HepG2 (cell line): Measurements from ENCODE around the gene COL4A2. TPM values are rescaled to one million over a fixed set of nuclear protein-coding genes. Genes with fewer than 3 reads are reported as not detected.

Experiments
- ASH2L ChIP-seq: fragments of 300-600, 200-600 bp; sonication (generic); IDR thresholded peaks from 2 replicates; pipeline ENCODE4 v1.7.0; 2017; ENCODE audit warnings: low read depth, mild to moderate bottlenecking, moderate library complexity, mixed read lengths, low read length; ENCODE audit not compliant: insufficient read length
- GABPB1 ChIP-seq: IDR thresholded peaks from 2 replicates; pipeline ENCODE4 v1.6.1; 2016; ENCODE audit warnings: mild to moderate bottlenecking, missing genetic modification reagents, moderate library complexity, missing compliant biosample characterization
- GATAD2A ChIP-seq: IDR thresholded peaks from 2 replicates; pipeline ENCODE4 v1.6.1; 2016
- PATZ1 ChIP-seq: sonication (generic); formaldehyde crosslinking; IDR thresholded peaks from 2 replicates; pipeline ENCODE4 v1.4.0; 2020; ENCODE audit warnings: missing genetic modification reagents
- RARA ChIP-seq: IDR thresholded peaks from 2 replicates; pipeline ENCODE4 v1.6.1; 2016; ENCODE audit warnings: missing genetic modification reagents, missing compliant biosample characterization
- REXO4 ChIP-seq: sonication (generic); formaldehyde crosslinking; IDR thresholded peaks from 2 replicates; pipeline ENCODE4 v1.8.0; 2022; ENCODE audit warnings: missing genetic modification reagents, mild to moderate bottlenecking, borderline replicate concordance
- SP5 ChIP-seq: IDR thresholded peaks from 2 replicates; pipeline ENCODE4 v1.6.1; 2016; ENCODE audit warnings: low read depth, borderline replicate concordance
- YY1 ChIP-seq: IDR thresholded peaks from 2 replicates; pipeline ENCODE4 v1.6.1; 2011; ENCODE audit warnings: low read length, low read depth, moderate library complexity, mild to moderate bottlenecking; ENCODE audit not compliant: insufficient read depth, insufficient replicate concordance
- ZBTB38 ChIP-seq: sonication (generic); formaldehyde crosslinking; IDR thresholded peaks from 2 replicates; pipeline ENCODE4 v1.5.1; 2020; ENCODE audit warnings: mild to moderate bottlenecking, missing genetic modification reagents
- ZBTB40 ChIP-seq, 2 experiments: fragments of 450-650 bp in 1 of 2; sonication (generic) in 1 of 2; formaldehyde crosslinking in 1 of 2; IDR thresholded peaks; 2 replicates each; pipeline versions ENCODE4 v1.6.1 to v1.8.0; 2016 to 2022; ENCODE audit warnings: antibody characterized with exemption in 1 of 2, mild to moderate bottlenecking in 1 of 2, missing genetic modification reagents in 1 of 2
- ZNF225 ChIP-seq: sonication (generic); formaldehyde crosslinking; IDR thresholded peaks from 2 replicates; pipeline ENCODE4 v1.4.0; 2020; ENCODE audit warnings: mild to moderate bottlenecking, missing genetic modification reagents
- ZNF343 ChIP-seq: sonication (generic); formaldehyde crosslinking; IDR thresholded peaks from 2 replicates; pipeline ENCODE4 v1.4.0; 2020; ENCODE audit warnings: mild to moderate bottlenecking, missing genetic modification reagents
- ZNF558 ChIP-seq: sonication (generic); formaldehyde crosslinking; IDR thresholded peaks from 2 replicates; pipeline ENCODE4 v1.9.0; 2022; ENCODE audit warnings: mild to moderate bottlenecking, missing genetic modification reagents, borderline replicate concordance
- ZNF709 ChIP-seq: sonication (generic); formaldehyde crosslinking; IDR thresholded peaks from 2 replicates; pipeline ENCODE4 v1.5.0; 2020; ENCODE audit warnings: mild to moderate bottlenecking, missing genetic modification reagents
- polyA plus RNA-seq, 8 experiments: library from polyadenylated mRNA; depleted of rRNA in 3 of 8; stranded (reverse) in 7 of 8; unstranded in 1 of 8; fragments of >200 nt; fragmentation: Illumina TruSeq in 4 of 8; extraction: Trizol in 4 of 8; gene quantifications; 2 replicates each; pipeline versions ENCODE4 v1.2.1 to v1.2.3, GENCODE V29; 2011 to 2016; ENCODE audit warnings: low read depth in 4 of 8, missing spikeins in 1 of 8, mixed read lengths in 1 of 8; ENCODE audit not compliant: insufficient read depth in 1 of 8
- total RNA-seq, 5 experiments: library from RNA; depleted of rRNA; stranded (reverse); fragments of >200 nt; fragmentation: Illumina TruSeq; extraction: Trizol; gene quantifications; 2 replicates each; pipeline ENCODE4 v1.2.3, GENCODE V29; 2016; ENCODE audit warnings: low read depth in 1 of 5
- TF ChIP-seq, protein P1 (sequence below): sonication (generic); formaldehyde crosslinking; conservative IDR thresholded peaks from 2 replicates; pipeline ENCODE4 v1.5.0; 2020; ENCODE audit warnings: missing genetic modification reagents

The COL4A2 gene
- total and polyA plus RNA-seq, 2 of the 13 experiments (the other 11 are each of a cell fraction or from before 2014, with no cell fraction given): 0.22 to 1.9 TPM

- TF ChIP-seq PATZ1 (CRISPR knock-in tag) (0 out of 2 replicates have a peak, but pooled peaks have one; percentile 13), ZNF558 (CRISPR knock-in tag) (no peak), ZBTB40 (IDR thresholded peaks at IDR 0.05) (no peak), ZBTB40 (CRISPR knock-in tag; IDR thresholded peaks at IDR 0.05) (no peak), GABPB1 (peak; percentile 14; the same call in 1 of the 2 replicates), YY1 (no peak), ZNF343 (CRISPR knock-in tag) (no peak), GATAD2A (peak; percentile 26; the same call in 1 of the 2 replicates), SP5 (CRISPR knock-in tag) (no peak), RARA (CRISPR knock-in tag) (no peak), ZBTB38 (peak; percentile 53; the same call in 1 of the 2 replicates), ASH2L (no peak), ZNF225 (CRISPR knock-in tag) (no peak), REXO4 (no peak), ZNF709 (no peak)
- TF ChIP-seq, protein P1, sequence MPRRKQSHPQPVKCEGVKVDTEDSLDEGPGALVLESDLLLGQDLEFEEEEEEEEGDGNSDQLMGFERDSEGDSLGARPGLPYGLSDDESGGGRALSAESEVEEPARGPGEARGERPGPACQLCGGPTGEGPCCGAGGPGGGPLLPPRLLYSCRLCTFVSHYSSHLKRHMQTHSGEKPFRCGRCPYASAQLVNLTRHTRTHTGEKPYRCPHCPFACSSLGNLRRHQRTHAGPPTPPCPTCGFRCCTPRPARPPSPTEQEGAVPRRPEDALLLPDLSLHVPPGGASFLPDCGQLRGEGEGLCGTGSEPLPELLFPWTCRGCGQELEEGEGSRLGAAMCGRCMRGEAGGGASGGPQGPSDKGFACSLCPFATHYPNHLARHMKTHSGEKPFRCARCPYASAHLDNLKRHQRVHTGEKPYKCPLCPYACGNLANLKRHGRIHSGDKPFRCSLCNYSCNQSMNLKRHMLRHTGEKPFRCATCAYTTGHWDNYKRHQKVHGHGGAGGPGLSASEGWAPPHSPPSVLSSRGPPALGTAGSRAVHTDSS (CRISPR knock-in tag): no peak
These were observed 250.7 kb downstream of the COL4A2 start (continued) for GRCh38 chr13:110557610-110558305.
